ENCODE data around the gene PPT1. TPM values are rescaled to one million over a fixed set of nuclear protein-coding genes. Genes with fewer than 3 reads are reported as not detected.

The PPT1 gene
- total and polyA plus RNA-seq, 2 of the 8 experiments (the other 6 are each of a cell fraction or from before 2014, with no cell fraction given) = 77.1 to 150 TPM

GRCh38 chr1:40047276-40047675 is 49.8 kb downstream of the PPT1 start:
- FAIRE-seq (no peak), DNase-seq (ENCODE audit: low read depth in 1 of 2, low spot score in 2 of 2) (no peak)
- H4K91ac ChIP-seq (replicated peaks; ENCODE audit: insufficient read length, low read length) = no peak overlapping the region
- H3K4me1 ChIP-seq (replicated peaks in 1 of 4; ENCODE audit: control insufficient read depth in 3 of 4, insufficient read depth in 4 of 4, low read length in 3 of 4) = no peaks in the 10 kb centered on the region
- CTCF ChIA-PET (ENCODE audit: partially characterized antibody) = interaction anchor here (1.0 kb wide), 2 partner anchors 11 to 32 kb away, joined by 3 read pairs; no protein-coding TSS in a partner anchor
- peaks cover 4 to 13% of the 10 kb centered on the region in 2 experiments for H4K20me1 ChIP-seq (replicated peaks in 1 of 2; ENCODE audit: control insufficient read depth in 1 of 2, insufficient read depth in 2 of 2, low read length in 2 of 2)
- no peak overlapping the region for H3K56ac ChIP-seq (replicated peaks; ENCODE audit: insufficient read length, low read depth, low read length)
- no peaks in the 10 kb centered on the region for H3K23me2 ChIP-seq (ENCODE audit: low read depth, low read length)
- no peak overlapping the region for H3K4me3 ChIP-seq (ENCODE audit: extremely low read depth in 1 of 4, insufficient read depth in 2 of 4, low read depth in 3 of 4, low read length in 4 of 4)
- no peak overlapping the region for H3K9ac ChIP-seq (replicated peaks in 1 of 4; ENCODE audit: extremely low read depth in 1 of 4, low read depth in 3 of 4, low read length in 3 of 4)
- no peak overlapping the region for H2BK5ac ChIP-seq (ENCODE audit: low read depth, low read length)
- no peak overlapping the region for H3K18ac ChIP-seq (ENCODE audit: extremely low read depth, low read length)
- no peak overlapping the region for H3K4me2 ChIP-seq (ENCODE audit: insufficient read depth in 1 of 2, low read depth in 2 of 2, low read length in 2 of 2)
- no peak overlapping the region for H2BK120ac ChIP-seq (replicated peaks; ENCODE audit: low read depth, low read length)
- no peak overlapping the region for H3K4ac ChIP-seq (replicated peaks; ENCODE audit: insufficient read length, low read depth, low read length)
- H3K14ac ChIP-seq (ENCODE audit: insufficient read length) = no peak overlapping the region
- no peak overlapping the region for H3K27ac ChIP-seq (ENCODE audit: low read depth, low read length)
- POLR2A ChIA-PET (ENCODE audit: partially characterized antibody) = interaction anchor here (0.6 to 1.2 kb wide), 3 partner anchors 11 to 407 kb away, joined by 3 to 6 read pairs (median 5); no protein-coding TSS in a partner anchor
- H3K79me2 ChIP-seq (ENCODE audit: control insufficient read depth in 1 of 2, insufficient read depth in 2 of 2, low read length in 2 of 2) = peaks cover 12 to 91% of the 10 kb centered on the region in 2 experiments
- H3K79me1 ChIP-seq (ENCODE audit: low read depth, low read length) = peaks cover 6% of the 10 kb centered on the region
- H4K5ac ChIP-seq (ENCODE audit: insufficient read length, low read depth, low read length) = no peak overlapping the region
- no peak overlapping the region for H2BK12ac ChIP-seq (ENCODE audit: low read depth, low read length)
- H3K36me3 ChIP-seq (ENCODE audit: control insufficient read depth in 2 of 4, insufficient read depth in 4 of 4, low read length in 3 of 4) = peaks cover 0 to 7% (median 2%) of the 10 kb centered on the region in 4 experiments; a peak in 3 of 8 replicates
- H2BK15ac ChIP-seq (ENCODE audit: low read length) = no peak overlapping the region
- no peak overlapping the region for H2AFZ ChIP-seq (ENCODE audit: low read length)
- no peak overlapping the region for H3K23ac ChIP-seq (ENCODE audit: insufficient read length)
- H3K9me3 ChIP-seq (ENCODE audit: insufficient read depth in 2 of 2, low read depth in 1 of 2, low read length in 1 of 2) = no peaks in the 10 kb centered on the region
- no peak overlapping the region for H2BK20ac ChIP-seq (ENCODE audit: low read length)
- no peaks in the 10 kb centered on the region for H3K27me3 ChIP-seq (replicated peaks in 1 of 4; ENCODE audit: control insufficient read depth in 3 of 4, extremely low read depth in 1 of 4, insufficient read depth in 3 of 4, low read length in 3 of 4)
- H4K8ac ChIP-seq (ENCODE audit: extremely low read depth, insufficient read depth, low read length) = no peak overlapping the region
- WGBS, 2 experiments (ENCODE audit: extremely low coverage in 1 of 2, insufficient coverage in 1 of 2, insufficient read length in 1 of 2, insufficient replicate concordance in 2 of 2, low coverage in 1 of 2, low lambda C conversion rate in 2 of 2, missing lambda C conversion rate in 1 of 2) = 78% methylated on average over 2 of the region's 2 CpGs; no CpG with 5 or more reads in 1 of the 2 experiments
- H2AK5ac ChIP-seq (ENCODE audit: low read depth, low read length) = no peak overlapping the region
- TF ChIP-seq CHD2 (IDR thresholded peaks at IDR 0.05; ENCODE audit: low read length) (no peak), SIN3A (conservative IDR thresholded peaks at IDR 0.05 in 1 of 2, IDR thresholded peaks at IDR 0.05 in 1 of 2; ENCODE audit: low read depth in 1 of 2, low read length in 2 of 2) (no peak), BRCA1 (IDR thresholded peaks at IDR 0.05; ENCODE audit: low read depth, low read length) (no peak), SP1 (IDR thresholded peaks at IDR 0.05; ENCODE audit: low read depth, low read length) (no peak), YY1 (IDR thresholded peaks at IDR 0.05; ENCODE audit: low read depth, low read length) (no peak), CHD1 (IDR thresholded peaks at IDR 0.05; ENCODE audit: low read depth, low read length) (no peak), TEAD4 (IDR thresholded peaks at IDR 0.05; ENCODE audit: low read depth, low read length) (no peak), MAFK (IDR thresholded peaks at IDR 0.05; ENCODE audit: low read depth, low read length) (no peak), USF2 (IDR thresholded peaks at IDR 0.05; ENCODE audit: low read length) (no peak)

All from H1 (cell line).